Loucy (cell line): ENCODE measurements around the gene WTAP.

ENCODE experiments used
- H2AFZ ChIP-seq: fragments of 200-600 bp; sonication (generic); 2 replicates; pipeline ENCODE4 v1.6.0; 2016; ENCODE audit warnings: antibody characterized with exemption, mild to moderate bottlenecking, low read length, moderate library complexity
- H3F3A ChIP-seq: fragments of 200-600 bp; 2 replicates; pipeline ENCODE4 v1.6.0; 2016; ENCODE audit warnings: antibody characterized with exemption, low read depth, mild to moderate bottlenecking
- H3K27me3 ChIP-seq: fragments of 200-600 bp; sonication (generic); 2 replicates; pipeline ENCODE4 v1.6.1; 2014; ENCODE audit warnings: low read length, mild to moderate bottlenecking; ENCODE audit not compliant: insufficient read depth, poor library complexity, severe bottlenecking
- H3K36me3 ChIP-seq: fragments of 200-600 bp; sonication (generic); 2 replicates; pipeline ENCODE4 v1.6.1; 2016; ENCODE audit warnings: low read length; ENCODE audit not compliant: insufficient read depth
- H3K4me1 ChIP-seq: fragments of 200-600 bp; sonication (generic); 2 replicates; pipeline ENCODE4 v1.5.1; 2014; ENCODE audit warnings: low read length, mild to moderate bottlenecking; ENCODE audit not compliant: insufficient read depth, poor library complexity, severe bottlenecking
- H3K4me2 ChIP-seq: fragments of 200-600 bp; sonication (generic); 2 replicates; pipeline ENCODE4 v1.6.0; 2014; ENCODE audit warnings: antibody characterized with exemption, low read length, low read depth, mild to moderate bottlenecking; ENCODE audit not compliant: poor library complexity, severe bottlenecking
- H3K4me3 ChIP-seq: fragments of 200-600 bp; sonication (generic); 2 replicates; pipeline ENCODE4 v1.5.1; 2014; ENCODE audit warnings: low read length, mild to moderate bottlenecking, mixed read lengths; ENCODE audit not compliant: poor library complexity, severe bottlenecking
- H3K79me2 ChIP-seq: fragments of 200-600 bp; sonication (generic); 2 replicates; pipeline ENCODE4 v1.6.1; 2014; ENCODE audit warnings: low read length; ENCODE audit not compliant: insufficient read depth
- H3K9ac ChIP-seq: fragments of 200-600 bp; sonication (generic); 2 replicates; pipeline ENCODE4 v1.6.0; 2014; ENCODE audit warnings: mild to moderate bottlenecking, low read depth, low read length, moderate library complexity; ENCODE audit not compliant: poor library complexity, severe bottlenecking
- H3K9me2 ChIP-seq: fragments of 200-600 bp; sonication (generic); replicated peaks from 2 replicates; pipeline ENCODE4 v1.6.1; 2016; ENCODE audit warnings: low read depth, low read length, mixed read lengths
- H3K9me3 ChIP-seq: fragments of 200-600 bp; sonication (generic); 2 replicates; pipeline ENCODE4 v1.6.1; 2014; ENCODE audit warnings: mild to moderate bottlenecking, antibody characterized with exemption, low read length, low read depth; ENCODE audit not compliant: insufficient read depth
- H4K20me1 ChIP-seq: fragments of 200-600 bp; sonication (generic); 2 replicates; pipeline ENCODE4 v1.6.0; 2014; ENCODE audit warnings: antibody characterized with exemption, low read length, mild to moderate bottlenecking; ENCODE audit not compliant: insufficient read depth, poor library complexity, severe bottlenecking
- EZH2phosphoT487 ChIP-seq: fragments of 200-600 bp; IDR thresholded peaks from 2 replicates; pipeline ENCODE4 v1.6.1; 2018; ENCODE audit warnings: antibody characterized with exemption, mild to moderate bottlenecking, moderate library complexity, borderline replicate concordance
- TF ChIP-seq, protein P1 (sequence below): fragments of 200-600 bp; sonication (generic); conservative IDR thresholded peaks from 2 replicates; pipeline ENCODE4 v1.5.1; 2014; ENCODE audit warnings: mild to moderate bottlenecking, antibody characterized with exemption, low read length

WTAP gene

DNA sequence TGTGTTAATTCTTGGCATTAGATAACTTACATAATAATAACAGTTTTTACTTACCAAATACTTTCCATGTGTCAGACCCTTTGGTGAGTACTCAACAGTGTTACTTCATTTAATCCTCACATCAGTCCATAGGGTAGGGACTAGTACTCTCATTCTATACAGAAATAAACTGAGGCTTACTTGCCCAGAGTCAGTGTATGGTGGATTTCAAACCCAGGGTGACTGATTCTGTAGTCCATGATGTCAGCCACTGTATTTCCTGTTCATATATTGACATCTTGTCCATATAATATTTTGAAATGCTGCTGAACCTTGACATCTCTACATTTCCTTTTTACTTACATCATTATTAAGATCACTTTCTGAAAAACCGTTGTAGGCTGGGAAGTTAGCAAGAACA, 70.2 kb downstream of the WTAP start:
- Histone ChIP-seq H3K4me2 (no peak overlapping the region), H3K4me3 (no peak overlapping the region), H3K27me3 (no peaks in the 10 kb centered on the region), H3K36me3 (peaks cover 38% of the 10 kb centered on the region; the same call in 1 of the 2 replicates), H4K20me1 (peaks cover 20% of the 10 kb centered on the region), H3K9me3 (no peaks in the 10 kb centered on the region), H3F3A (peaks cover 2% of the 10 kb centered on the region; the same call in 1 of the 2 replicates), H3K79me2 (peaks cover 40% of the 10 kb centered on the region), H3K9ac (no peak overlapping the region), H3K9me2 (no peaks in the 10 kb centered on the region), H3K4me1 (peaks cover 12% of the 10 kb centered on the region), H2AFZ (no peak overlapping the region)
- TF ChIP-seq, protein P1, sequence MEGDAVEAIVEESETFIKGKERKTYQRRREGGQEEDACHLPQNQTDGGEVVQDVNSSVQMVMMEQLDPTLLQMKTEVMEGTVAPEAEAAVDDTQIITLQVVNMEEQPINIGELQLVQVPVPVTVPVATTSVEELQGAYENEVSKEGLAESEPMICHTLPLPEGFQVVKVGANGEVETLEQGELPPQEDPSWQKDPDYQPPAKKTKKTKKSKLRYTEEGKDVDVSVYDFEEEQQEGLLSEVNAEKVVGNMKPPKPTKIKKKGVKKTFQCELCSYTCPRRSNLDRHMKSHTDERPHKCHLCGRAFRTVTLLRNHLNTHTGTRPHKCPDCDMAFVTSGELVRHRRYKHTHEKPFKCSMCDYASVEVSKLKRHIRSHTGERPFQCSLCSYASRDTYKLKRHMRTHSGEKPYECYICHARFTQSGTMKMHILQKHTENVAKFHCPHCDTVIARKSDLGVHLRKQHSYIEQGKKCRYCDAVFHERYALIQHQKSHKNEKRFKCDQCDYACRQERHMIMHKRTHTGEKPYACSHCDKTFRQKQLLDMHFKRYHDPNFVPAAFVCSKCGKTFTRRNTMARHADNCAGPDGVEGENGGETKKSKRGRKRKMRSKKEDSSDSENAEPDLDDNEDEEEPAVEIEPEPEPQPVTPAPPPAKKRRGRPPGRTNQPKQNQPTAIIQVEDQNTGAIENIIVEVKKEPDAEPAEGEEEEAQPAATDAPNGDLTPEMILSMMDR, result no peak
- TF ChIP-seq EZH2phosphoT487, result no peak

DNA sequence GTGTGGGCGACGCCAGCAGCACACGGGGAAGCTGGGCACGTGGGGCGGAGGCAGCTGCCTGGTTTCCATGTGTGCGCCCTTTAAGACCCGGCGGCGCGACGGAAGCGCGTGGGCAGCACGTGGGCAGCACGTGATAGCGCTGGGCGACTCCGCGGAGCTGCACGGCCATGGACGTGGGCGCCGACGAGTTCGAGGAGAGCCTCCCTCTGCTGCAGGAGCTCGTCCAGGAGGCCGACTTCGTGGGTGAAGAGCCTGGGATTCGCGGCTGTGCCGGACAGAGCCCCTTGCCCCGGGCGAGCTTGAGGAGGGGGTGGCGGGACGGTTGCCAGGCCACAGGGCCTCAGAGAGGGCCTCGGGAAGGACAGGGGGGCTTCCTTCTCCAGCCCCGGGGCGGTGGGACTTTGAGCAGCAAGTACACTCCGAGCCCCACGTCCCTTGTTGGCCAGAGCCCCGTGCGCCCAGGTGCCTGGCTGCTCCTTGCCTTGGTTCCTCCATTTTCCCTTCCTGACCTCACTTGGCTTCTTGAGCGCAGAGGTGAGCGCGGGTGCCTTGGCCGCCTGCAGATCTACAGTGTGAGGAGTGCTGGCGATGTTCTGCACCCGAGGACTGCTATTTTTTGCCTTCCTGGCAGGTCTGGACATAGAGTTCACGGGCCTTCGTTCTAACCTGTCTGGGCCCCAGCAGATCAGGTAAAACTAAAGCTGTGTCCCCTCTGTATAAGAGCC, 73.0 kb downstream of the WTAP start, which contains the start of gene PNLDC1:
PNLDC1 (plus strand) TSS at position 136 of the 725 bp plus-strand sequence; CDS start at position 168, 32 bp downstream.
- Histone ChIP-seq H3K4me3 (no peak within 1 kb of the TSS), H3F3A (peaks cover 2% of the 10 kb centered on the region; the same call in 1 of the 2 replicates), H3K36me3 (peaks cover 34% of the 10 kb centered on the region; the same call in 1 of the 2 replicates), H4K20me1 (peaks cover 5% of the 10 kb centered on the region), H3K9ac (no peak within 1 kb of the TSS), H3K9me3 (no peaks in the 10 kb centered on the region), H3K27me3 (no peaks in the 10 kb centered on the region), H3K4me2 (no peak within 1 kb of the TSS), H2AFZ (no peak within 1 kb of the TSS), H3K79me2 (peaks cover 20% of the 10 kb centered on the region), H3K9me2 (no peaks in the 10 kb centered on the region), H3K4me1 (peaks cover 3% of the 10 kb centered on the region)
- TF ChIP-seq EZH2phosphoT487, result no peak
- TF ChIP-seq, protein P1, result no peak

DNA sequence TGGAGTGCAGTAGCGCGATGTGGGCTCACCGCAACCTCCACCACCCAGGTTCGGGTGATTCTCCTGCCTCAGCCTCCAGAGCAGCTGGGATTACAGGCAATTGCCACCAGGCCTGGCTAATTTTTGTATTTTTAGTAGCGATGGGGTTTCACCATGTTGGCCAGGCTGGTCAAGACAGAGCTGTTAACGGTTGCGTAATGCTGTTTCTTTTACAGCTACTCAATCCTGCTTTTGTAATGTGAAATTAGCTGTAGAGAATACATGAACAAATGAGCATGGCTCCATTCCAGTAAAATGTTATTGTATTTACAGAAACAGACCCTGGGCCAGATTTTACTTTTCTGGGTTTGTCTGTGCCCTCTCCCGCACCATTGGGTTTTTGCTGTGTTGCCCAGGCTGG, 74.6 kb downstream of the WTAP start:
- Histone ChIP-seq H3K4me1 (no peaks in the 10 kb centered on the region), H3K36me3 (peaks cover 28% of the 10 kb centered on the region; the same call in 1 of the 2 replicates), H3K79me2 (peaks cover 6% of the 10 kb centered on the region), H3K4me2 (no peak overlapping the region), H3K4me3 (no peak overlapping the region), H3K27me3 (no peaks in the 10 kb centered on the region), H2AFZ (no peak overlapping the region), H3K9me2 (no peaks in the 10 kb centered on the region), H3F3A (peaks cover 2% of the 10 kb centered on the region; the same call in 1 of the 2 replicates), H3K9me3 (no peaks in the 10 kb centered on the region), H3K9ac (no peak overlapping the region), H4K20me1 (no peaks in the 10 kb centered on the region)
- TF ChIP-seq, protein P1, result no peak
